Esophagus muscularis mucosa (tissue), 4 donors: Measurements from ENCODE around the gene ZNF521. TPM values are rescaled to one million over a fixed set of nuclear protein-coding genes. Genes with fewer than 3 reads are reported as not detected.
A peak's percentile ranks its signal among the peaks of the same experiment; 100 is the strongest.

ENCODE experiments used
- DNase-seq: peaks from one replicate; pipeline ENCODE4 v3.0.0-alpha.2; 2017; ENCODE audit errors: extremely low spot score
- H3K27ac ChIP-seq, 4 donors: fragments of 200-600 bp; sonication (generic); replicated peaks in 1 of 4; 1 replicate in 3 of 4; 2 replicates in 1 of 4; pipeline ENCODE4 v1.5.1; 2016 to 2019; ENCODE audit warnings: mild to moderate bottlenecking in 1 of 4
- H3K27me3 ChIP-seq, 4 donors: fragments of 200-600 bp; sonication (generic); one replicate each; pipeline versions ENCODE4 v1.5.1 to v1.6.0; 2016 to 2019
- H3K36me3 ChIP-seq, 4 donors: fragments of 200-600 bp; sonication (generic); one replicate each; pipeline ENCODE4 v1.5.1; 2016 to 2019
- H3K4me1 ChIP-seq, 4 donors: fragments of 200-600 bp; sonication (generic); one replicate each; pipeline ENCODE4 v1.5.1; 2016 to 2019
- H3K4me3 ChIP-seq, 4 donors: fragments of 200-600 bp; sonication (generic); 1 replicate in 2 of 4; 2 replicates in 2 of 4; pipeline ENCODE4 v1.5.1; 2016 to 2019; ENCODE audit warnings: mild to moderate bottlenecking in 4 of 4, moderate library complexity in 1 of 4
- H3K9me3 ChIP-seq, 4 donors: fragments of 200-600 bp; sonication (generic); 1 replicate in 3 of 4; 2 replicates in 1 of 4; pipeline ENCODE4 v1.5.1; 2016 to 2019
- EP300 ChIP-seq: sonication (generic); formaldehyde crosslinking; IDR thresholded peaks from one replicate; pipeline ENCODE4 v1.6.1; 2017; ENCODE audit warnings: antibody characterized with exemption
- POLR2A ChIP-seq: fragments of 450-650 bp; IDR thresholded peaks from one replicate; pipeline ENCODE4 v1.6.1; 2017; ENCODE audit warnings: antibody characterized with exemption, moderate library complexity, mild to moderate bottlenecking, low read depth
- POLR2AphosphoS5 ChIP-seq, 2 donors: sonication (generic); formaldehyde crosslinking; IDR thresholded peaks; one replicate each; pipeline ENCODE4 v1.6.1; 2017; ENCODE audit warnings: antibody characterized with exemption in 2 of 2
- WGBS: methylation state at CpG from one replicate; pipeline ENCODE4 v1.1.5; 2018; 5-methylcytosine and 5-hydroxymethylcytosine counted together
- intact Hi-C: fragments of 100-400 bp; cut with DNase I; formaldehyde crosslinking; loops from one replicate; pipeline ENCODE4 v1.15.1; 2023
- total RNA-seq, 4 donors: library from RNA; depleted of rRNA; stranded (reverse); fragments of >200 nt; gene quantifications; one replicate each; pipeline versions ENCODE4 v1.1.0 to v1.2.1, GENCODE V29; 2016
- TF ChIP-seq, protein P1 (sequence below), 3 experiments: fragments of 200-600 bp in 2 of 3; fragments of 450-650 bp in 1 of 3; sonication (generic) in 2 of 3; IDR thresholded peaks; one replicate each; pipeline ENCODE4 v1.5.1; 2017 to 2019; ENCODE audit warnings: antibody characterized with exemption in 3 of 3, mild to moderate bottlenecking in 2 of 3, moderate library complexity in 1 of 3

The ZNF521 gene
- total RNA-seq, 4 donors from 2014 or later, result 15.6 to 20.6 (median 16.9) TPM

GRCh38 chr18:25334588-25334987, 17.4 kb downstream of the ZNF521 start:
- intact Hi-C loops, result no loop called here
- DNase-seq, result no peak
- H3K27me3 ChIP-seq, result peaks cover 0 to 8% (median 0%) of the 10 kb centered on the region in 4 donors
- H3K4me3 ChIP-seq, result no peak overlapping the region
- TF ChIP-seq POLR2AphosphoS5 (IDR thresholded peaks at IDR 0.05) (no peak), POLR2A (no peak), EP300 (no peak)
- TF ChIP-seq, protein P1, sequence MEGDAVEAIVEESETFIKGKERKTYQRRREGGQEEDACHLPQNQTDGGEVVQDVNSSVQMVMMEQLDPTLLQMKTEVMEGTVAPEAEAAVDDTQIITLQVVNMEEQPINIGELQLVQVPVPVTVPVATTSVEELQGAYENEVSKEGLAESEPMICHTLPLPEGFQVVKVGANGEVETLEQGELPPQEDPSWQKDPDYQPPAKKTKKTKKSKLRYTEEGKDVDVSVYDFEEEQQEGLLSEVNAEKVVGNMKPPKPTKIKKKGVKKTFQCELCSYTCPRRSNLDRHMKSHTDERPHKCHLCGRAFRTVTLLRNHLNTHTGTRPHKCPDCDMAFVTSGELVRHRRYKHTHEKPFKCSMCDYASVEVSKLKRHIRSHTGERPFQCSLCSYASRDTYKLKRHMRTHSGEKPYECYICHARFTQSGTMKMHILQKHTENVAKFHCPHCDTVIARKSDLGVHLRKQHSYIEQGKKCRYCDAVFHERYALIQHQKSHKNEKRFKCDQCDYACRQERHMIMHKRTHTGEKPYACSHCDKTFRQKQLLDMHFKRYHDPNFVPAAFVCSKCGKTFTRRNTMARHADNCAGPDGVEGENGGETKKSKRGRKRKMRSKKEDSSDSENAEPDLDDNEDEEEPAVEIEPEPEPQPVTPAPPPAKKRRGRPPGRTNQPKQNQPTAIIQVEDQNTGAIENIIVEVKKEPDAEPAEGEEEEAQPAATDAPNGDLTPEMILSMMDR (IDR thresholded peaks at IDR 0.05), result peak in 1 of 3 experiments; percentile 10
- H3K36me3 ChIP-seq, result no peaks in the 10 kb centered on the region
- no peaks in the 10 kb centered on the region for H3K9me3 ChIP-seq
- H3K4me1 ChIP-seq, result no peaks in the 10 kb centered on the region
- no peak overlapping the region for H3K27ac ChIP-seq
- 87% methylated on average over 2 of the region's 2 CpGs for WGBS

DNA sequence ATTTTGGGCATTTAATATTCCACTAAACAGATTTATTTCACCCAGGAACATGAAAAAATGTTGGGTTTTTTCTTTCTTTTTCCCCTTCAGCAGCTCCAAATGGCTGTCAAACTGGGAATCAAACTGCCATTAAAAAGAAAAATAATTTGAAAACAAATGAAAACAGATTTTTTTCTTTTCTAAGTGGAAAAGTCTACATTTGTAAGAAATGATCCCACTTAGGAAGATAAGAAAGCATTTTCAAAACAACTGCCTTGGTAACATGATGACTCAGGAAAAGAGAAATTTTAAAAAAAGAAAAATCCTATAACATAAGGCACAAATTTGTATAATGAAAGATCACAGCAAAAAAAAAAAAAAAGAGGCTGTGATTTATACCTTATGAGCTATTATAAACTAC, 20.0 kb downstream of the ZNF521 start:
- TF ChIP-seq EP300, result no peak
- TF ChIP-seq, protein P1 (IDR thresholded peaks at IDR 0.05), result no peak
- no peak for TF ChIP-seq POLR2AphosphoS5 (IDR thresholded peaks at IDR 0.05)
- TF ChIP-seq POLR2A, result no peak
- peaks cover 0 to 8% (median 0%) of the 10 kb centered on the region in 4 donors for H3K27me3 ChIP-seq
- DNase-seq, result no peak
- no peak overlapping the region for H3K4me3 ChIP-seq
- H3K9me3 ChIP-seq, result no peaks in the 10 kb centered on the region
- no peak overlapping the region for H3K27ac ChIP-seq
- intact Hi-C loops, result no loop called here
- peaks cover 0 to 8% (median 6%) of the 10 kb centered on the region in 4 donors for H3K4me1 ChIP-seq
- no peaks in the 10 kb centered on the region for H3K36me3 ChIP-seq

- Histone ChIP-seq H3K27ac (no peak overlapping the region), H3K4me1 (peaks cover 9 to 23% (median 19%) of the 10 kb centered on the region in 4 donors), H3K4me3 (no peak overlapping the region), H3K27me3 (peaks cover 0 to 8% (median 0%) of the 10 kb centered on the region in 4 donors), H3K36me3 (no peaks in the 10 kb centered on the region), H3K9me3 (no peaks in the 10 kb centered on the region)
- TF ChIP-seq POLR2A (no peak), POLR2AphosphoS5 (IDR thresholded peaks at IDR 0.05) (no peak), EP300 (no peak)
- TF ChIP-seq, protein P1 (IDR thresholded peaks at IDR 0.05), result no peak
- 46% methylated on average over 1 of the region's 1 CpG for WGBS
- intact Hi-C loops, result no loop called here
- no peak for DNase-seq
Measured at GRCh38 chr18:25329783-25330182, 22.2 kb downstream of the ZNF521 start.

DNA sequence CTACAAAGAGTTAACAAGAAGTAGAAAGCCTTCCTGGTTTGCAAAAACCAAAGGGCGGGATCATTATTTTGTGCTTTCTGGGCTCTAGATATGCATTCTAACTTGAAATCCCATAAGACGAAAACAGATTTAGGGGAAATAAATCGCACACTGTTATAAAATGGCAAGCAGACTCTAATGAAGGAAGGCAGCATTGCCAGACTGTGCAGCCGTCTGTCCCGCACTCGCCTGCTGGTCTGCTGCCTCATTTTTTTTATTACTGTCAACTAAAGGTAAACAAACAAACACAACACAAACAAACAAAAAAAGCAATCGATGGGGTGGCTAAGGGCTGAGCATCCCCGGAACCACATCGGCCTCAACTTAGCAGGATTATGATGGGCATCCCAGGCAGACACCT, 24.4 kb downstream of the ZNF521 start:
- Histone ChIP-seq H3K27ac (no peak overlapping the region), H3K36me3 (no peaks in the 10 kb centered on the region), H3K9me3 (no peaks in the 10 kb centered on the region), H3K27me3 (no peaks in the 10 kb centered on the region), H3K4me1 (peaks cover 9 to 23% (median 19%) of the 10 kb centered on the region in 4 donors), H3K4me3 (peak overlapping the region in 1 of 4 donors; percentile 22)
- DNase-seq, result no peak
- TF ChIP-seq EP300 (no peak), POLR2A (no peak), POLR2AphosphoS5 (IDR thresholded peaks at IDR 0.05) (no peak)
- TF ChIP-seq, protein P1 (IDR thresholded peaks at IDR 0.05), result no peak
- 45% methylated on average over 9 of the region's 9 CpGs for WGBS
- intact Hi-C loops, result no loop called here

GRCh38 chr18:25326361-25326952, 25.5 kb downstream of the ZNF521 start:
- Histone ChIP-seq H3K27ac (no peak overlapping the region), H3K4me1 (peaks cover 9 to 23% (median 19%) of the 10 kb centered on the region in 4 donors), H3K4me3 (no peak overlapping the region), H3K27me3 (no peaks in the 10 kb centered on the region), H3K9me3 (no peaks in the 10 kb centered on the region), H3K36me3 (no peaks in the 10 kb centered on the region)
- whole genome bisulfite sequencing, result 45% methylated on average over 4 of the region's 4 CpGs
- TF ChIP-seq, protein P1 (IDR thresholded peaks at IDR 0.05), result no peak
- no peak for TF ChIP-seq EP300
- TF ChIP-seq POLR2AphosphoS5 (IDR thresholded peaks at IDR 0.05), result no peak
- no peak for TF ChIP-seq POLR2A
- no peak for DNase-seq
- intact Hi-C loops, result no loop called here
